GF-D8 (cell line): Measurements from ENCODE around the gene C3orf22.
"Not testable (repeated sequence)": the region's sequence is repeated elsewhere in the genome, so short reads cannot be mapped to it uniquely, and the experiment has no call there.

ENCODE experiments used
- DNase-seq: peaks from one replicate; lab custom pipeline; 2025; lab: John Stamatoyannopoulos, UW

C3orf22 gene, protein sequence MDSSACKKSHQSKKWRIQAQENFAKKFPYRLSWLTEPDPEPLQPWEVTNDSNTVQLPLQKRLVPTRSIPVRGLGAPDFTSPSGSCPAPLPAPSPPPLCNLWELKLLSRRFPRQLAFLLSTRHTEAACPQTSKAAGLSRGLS

DNA sequence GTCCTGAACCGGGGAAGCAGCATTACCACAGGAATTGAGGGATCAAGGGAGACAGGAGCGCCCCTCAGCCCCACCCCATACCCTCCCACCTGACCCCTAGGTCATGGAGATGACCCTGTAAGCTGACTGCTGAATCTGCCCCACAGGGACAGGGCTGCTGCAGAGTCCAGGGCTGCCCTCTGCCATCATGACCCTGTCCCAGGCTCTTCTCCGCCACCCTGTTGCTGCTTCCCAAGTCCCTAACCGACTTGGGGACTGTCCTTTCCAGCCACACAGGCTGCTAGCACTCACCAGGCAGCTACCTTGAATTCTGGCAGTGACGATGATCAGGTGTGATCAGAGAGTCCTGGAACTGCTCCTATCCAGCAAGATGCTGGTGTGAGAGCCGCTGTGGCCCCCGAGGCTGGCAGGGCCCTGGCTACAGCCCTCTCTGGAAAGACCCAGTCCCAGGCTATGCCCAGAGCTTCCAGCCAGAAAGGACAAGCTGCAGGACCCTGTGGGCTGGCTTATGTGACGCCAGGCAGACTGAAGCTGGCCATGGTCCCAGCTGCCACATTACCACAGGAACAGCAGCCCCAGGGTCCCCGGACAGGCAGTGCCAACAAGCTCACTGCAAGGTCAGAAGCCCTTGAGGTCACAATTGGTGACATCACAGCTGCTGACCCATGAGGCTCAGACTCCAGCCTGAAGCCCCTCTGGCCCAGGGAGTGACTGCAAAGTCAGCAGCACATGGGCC lies at the start of gene C3orf22:
C3orf22 (minus strand) TSS at position 597 of the 736 bp plus-strand sequence. CDS start 5,542 bp downstream, outside the sequence.
- no peak for DNase-seq

DNA sequence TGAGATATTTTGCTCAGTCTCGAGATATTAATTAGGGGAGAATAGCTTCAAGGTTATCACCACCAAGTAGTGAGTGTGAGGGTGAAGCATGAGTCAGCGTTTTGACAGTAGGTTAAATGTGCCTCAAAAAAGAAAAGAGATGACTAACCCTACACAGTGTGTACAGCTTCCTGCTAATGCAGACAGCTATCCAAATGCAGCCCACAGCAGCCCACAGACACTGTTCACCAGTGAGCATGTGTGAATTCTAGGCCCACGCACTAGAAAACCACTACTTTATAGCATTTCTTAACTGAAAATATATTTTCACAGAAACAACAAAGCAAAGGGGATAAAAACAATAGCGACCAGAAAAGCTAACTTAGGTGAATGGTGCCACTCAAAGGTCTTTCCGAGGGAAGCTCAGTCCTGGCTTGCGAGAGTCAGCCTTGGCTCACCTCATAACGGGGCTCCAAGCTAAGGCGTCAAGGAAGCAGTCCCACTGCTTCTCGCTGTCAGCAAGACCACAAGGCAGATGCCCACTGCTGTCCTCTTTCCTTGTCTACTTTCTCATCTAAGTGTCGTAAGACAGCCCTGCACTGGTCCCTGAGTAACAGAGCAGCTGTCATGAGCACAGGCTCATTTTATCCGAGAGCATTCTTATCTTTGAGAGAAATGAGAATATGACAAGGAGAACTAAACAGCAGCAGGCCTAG lies 48.6 kb upstream of the C3orf22 start:
- no peak for DNase-seq

DNA sequence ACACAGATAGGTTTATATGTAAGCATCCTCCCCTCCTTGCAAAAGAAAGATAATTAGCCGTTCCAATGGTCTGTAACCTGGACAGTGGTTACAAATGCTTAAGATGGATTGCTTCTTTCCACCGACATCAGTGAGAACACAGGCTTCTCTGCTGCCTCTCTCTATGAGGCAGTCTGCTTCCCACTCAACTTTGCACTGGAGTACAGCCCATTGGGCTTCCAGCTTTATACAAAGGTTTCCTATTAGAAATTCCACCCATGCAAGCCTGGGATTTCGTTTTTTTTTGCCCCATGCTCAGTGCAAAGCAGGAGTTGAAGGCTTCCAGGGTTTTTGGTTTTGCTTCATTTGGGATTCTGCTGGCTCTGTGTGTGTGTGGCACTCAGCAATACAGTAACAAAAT lies 47.3 kb upstream of the C3orf22 start:
- DNase-seq, result no peak

DNA sequence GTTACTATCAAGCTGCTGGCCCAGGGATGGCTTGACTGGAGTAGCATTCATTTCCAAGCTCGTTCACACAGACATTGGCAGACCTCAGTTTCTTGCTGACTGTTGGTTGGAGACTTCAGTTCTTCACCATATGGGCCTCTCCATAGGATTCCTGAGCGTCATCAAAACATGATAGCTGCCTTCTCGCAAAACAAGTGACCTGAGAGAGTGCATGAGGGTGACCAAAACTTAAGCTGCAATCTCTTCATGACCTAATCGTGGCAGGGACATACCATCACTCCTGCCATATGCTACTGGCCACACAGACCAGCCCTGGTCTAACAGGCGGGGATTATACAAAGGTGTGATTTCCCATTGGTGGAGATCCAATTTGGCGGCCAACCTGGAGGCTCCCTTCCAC lies 46.0 kb upstream of the C3orf22 start:
- no peak for DNase-seq

DNA sequence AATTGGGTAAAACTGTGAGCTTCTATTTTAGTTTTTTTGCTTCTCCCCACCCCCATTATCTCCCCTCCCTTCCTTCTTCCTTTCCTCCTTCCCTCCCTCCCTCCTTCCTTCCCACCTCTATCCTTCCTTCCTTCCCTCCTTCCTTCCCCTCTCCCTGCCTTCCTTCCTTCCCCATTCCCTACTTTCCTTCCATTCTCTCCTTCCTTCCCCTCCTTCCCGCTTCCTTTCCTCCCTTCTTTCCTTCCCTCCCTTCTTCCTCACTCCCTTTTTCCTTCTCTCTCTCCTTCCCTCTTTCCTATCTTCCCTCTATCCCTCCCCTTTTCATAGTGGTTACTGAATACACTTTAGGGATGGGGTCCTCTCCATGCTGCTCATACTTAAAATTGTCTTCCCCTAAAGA lies 40.4 kb upstream of the C3orf22 start:
- no peak for DNase-seq

DNA sequence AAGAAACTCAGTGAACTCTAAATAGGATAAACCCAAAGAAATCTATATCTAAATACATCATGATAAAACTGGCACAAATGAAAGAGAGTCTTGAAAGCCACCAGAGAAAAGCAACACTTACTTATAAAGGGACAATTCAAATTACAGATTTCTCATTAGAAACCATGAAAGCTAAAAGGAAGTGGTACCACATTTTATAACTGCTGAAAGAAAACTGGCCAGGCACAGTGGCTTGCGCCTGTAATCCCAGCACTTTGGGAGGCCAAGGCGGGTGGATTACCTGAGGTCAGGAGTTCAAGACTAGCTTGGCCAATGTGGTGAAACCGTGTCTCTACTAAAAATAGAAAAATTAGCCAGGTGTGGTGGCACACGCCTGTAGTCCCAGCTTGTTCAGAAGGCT lies 36.7 kb upstream of the C3orf22 start:
- not testable (repeated sequence) for DNase-seq

DNA sequence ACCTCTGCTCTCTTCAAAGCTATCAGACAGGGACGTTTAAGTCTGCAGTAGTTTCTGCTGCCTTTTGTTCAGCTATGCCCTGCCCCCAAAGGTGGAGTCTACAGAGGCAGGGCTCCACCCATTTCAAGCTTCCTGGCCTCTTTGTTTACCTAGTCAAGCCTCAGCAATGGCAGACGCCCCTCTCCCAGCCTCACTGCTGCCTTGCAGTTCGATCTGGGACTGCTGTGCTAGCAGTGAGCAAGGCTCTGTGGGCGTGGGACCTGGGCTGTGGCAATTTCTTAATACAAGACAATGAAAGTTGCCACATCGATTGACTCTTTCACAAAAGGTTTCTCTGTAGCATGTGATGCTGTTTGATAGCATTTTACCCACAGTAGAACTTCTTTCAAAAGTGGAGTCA lies 32.8 kb upstream of the C3orf22 start:
- DNase-seq, result not testable (repeated sequence)

DNA sequence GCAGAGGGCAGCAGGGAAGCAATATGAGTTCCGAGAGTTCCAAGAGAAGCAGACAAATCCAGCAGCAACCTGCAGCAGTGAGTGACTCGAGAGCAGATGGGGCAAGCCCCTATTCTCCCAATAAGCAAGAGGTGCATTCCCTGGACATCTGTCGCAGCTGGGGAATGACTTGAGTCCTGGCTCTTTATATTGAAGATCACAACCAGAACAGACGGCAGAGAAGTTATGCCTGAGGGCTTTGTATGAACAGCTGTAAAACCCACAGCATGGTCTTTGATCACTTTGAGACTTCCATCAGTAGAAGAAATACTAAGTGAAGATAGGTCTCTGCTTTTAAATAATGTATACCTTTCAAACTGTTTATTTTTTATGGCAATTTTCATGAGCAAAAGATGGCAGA lies 23.6 kb upstream of the C3orf22 start:
- no peak for DNase-seq

DNA sequence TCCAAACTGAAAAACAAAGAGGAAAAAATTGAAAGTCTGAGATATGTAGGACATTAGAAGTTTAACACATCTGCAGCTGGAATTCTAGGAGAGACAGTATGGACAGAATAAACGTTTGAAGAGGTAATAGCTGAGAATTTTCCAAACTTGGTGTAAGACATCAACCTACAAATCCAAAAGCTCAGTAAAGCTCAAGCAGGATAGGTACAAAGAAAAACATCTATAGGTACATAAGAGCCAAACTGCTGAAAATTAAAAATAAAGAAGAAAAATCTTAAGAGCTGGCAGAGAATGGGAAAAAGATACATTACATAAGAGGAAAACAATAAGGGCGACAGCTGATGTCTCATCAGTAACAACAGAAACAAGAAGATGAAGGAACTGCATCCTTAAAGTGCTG lies 22.8 kb upstream of the C3orf22 start:
- no peak for DNase-seq

DNA sequence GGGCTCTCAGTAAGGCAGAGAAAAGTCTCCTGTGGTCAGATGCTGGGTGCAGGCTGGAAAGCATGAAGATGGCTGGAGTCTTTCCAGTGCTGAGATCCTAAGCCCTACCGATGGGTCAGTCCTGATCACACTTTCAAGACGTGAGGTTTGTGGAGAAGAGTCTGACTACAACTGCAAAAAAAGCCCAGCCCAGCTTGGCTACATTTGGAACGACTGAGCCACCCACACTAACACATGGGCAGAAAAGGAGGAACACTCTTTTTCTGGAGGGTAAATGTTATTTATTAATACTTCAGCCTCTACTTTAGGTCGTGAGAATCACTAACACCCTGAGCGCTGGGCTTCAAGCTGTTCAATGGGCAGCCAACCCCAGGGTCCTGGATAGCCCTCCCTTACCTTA lies 22.0 kb upstream of the C3orf22 start:
- DNase-seq, result no peak

DNA sequence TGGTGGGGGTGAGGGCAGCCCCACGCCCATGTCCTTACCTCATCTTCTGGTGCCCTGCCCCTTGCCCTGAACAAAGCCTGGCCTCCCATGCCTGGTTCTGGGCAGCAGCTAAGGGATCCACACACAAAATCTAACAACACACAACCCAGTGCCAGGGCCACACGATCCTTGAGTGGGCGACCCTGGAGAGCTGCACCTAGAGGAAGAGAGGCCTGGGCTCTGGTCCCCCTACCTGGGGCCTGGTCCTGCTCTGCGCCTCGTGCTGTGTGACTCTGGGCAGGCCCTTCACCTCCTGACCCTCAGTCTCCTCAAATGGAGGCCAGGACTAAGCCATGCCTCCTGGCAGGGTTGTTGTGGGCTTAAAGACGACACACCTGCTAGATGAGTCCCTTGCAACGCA lies 20.0 kb upstream of the C3orf22 start:
- DNase-seq, result no peak

DNA sequence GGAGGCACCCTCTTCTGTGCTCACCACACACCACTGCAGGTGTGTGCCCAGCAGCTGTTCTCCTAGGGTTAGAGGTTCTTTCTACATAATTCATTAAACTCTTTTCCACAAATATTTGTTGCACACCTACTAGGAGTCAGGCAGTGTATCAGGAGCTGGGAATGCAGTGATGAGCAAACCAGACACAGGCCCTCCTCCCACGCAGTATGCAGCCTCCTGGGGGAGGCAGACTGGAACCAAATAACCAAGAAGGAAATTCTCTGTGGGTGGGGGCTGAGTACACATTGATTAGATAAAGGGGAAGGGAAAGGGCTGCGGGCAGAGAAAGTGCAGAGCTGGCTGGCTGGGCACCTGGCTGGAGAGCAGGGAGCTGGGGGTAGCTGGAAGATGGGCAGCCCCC lies 18.5 kb upstream of the C3orf22 start:
- DNase-seq, result no peak

DNA sequence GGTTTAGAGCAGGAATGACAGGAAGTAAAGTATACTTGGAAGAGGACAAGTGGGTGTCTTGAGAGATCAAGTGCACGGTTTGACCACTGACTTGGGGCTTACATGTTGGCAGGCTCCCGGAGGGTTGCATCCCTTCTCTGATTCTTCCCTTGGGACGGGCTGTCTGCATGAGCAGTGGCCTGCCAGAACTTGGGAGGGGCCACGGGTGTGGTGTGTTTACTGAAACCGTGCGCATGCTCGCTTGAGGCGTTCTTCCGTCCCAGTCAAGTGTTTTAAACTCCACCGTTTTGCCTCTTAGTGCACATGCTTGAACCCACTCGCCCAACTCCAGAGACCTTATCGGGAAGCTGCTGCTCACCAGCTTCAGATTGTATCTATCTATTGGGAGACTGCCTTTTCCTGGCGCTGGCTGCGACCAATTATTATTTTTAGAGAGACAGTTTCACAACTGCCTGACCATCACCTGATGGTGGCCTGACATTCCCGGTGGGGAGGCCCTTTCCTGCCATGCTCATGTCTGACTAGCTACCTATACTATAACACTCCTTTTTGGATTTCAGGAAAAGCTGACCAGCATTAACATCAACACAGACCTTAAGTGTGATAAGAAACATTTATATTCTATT lies 14.9 kb upstream of the C3orf22 start:
- no peak for DNase-seq

DNA sequence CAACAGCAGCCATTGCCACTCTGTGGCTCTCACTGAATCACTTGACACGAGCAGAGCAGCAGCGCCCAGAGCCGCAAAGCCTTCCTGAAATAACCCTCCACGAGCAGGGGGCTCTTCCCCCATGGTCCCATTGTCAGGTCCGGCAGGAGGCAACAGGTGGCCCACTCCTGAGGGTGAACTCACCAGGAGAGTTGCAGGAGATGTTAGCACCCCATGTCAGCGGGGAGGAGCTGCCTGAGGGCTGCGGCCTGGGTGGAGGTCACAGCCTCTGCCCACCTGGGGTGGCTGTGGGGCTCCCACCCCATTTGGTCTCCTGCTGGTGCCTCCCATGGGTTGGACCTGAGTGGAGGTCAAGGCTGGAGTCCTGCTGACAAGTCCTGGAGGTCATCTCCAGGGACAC lies 12.3 kb upstream of the C3orf22 start:
- no peak for DNase-seq

DNA sequence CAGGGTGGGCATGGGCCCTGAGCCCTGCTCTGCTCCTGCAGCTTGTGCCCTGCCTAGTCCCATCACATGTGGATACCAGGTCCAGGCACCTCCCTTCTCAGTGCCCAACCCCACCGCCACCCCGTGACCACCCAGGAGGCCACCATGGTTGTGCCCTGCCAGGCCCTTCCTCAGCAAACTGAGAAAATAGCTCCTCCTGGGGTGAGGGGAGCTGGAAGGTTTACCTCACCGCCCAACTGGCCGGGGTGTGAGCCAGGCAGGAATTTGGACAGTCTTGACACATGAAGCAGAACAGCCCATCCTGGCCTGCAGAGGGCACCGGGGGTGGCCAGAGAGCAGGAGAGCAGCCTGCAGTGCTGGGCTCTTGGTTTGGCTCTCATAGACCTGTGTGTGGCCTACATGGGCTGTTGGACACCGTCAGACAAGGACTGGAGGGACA lies 11.4 kb upstream of the C3orf22 start:
- no peak for DNase-seq

DNA sequence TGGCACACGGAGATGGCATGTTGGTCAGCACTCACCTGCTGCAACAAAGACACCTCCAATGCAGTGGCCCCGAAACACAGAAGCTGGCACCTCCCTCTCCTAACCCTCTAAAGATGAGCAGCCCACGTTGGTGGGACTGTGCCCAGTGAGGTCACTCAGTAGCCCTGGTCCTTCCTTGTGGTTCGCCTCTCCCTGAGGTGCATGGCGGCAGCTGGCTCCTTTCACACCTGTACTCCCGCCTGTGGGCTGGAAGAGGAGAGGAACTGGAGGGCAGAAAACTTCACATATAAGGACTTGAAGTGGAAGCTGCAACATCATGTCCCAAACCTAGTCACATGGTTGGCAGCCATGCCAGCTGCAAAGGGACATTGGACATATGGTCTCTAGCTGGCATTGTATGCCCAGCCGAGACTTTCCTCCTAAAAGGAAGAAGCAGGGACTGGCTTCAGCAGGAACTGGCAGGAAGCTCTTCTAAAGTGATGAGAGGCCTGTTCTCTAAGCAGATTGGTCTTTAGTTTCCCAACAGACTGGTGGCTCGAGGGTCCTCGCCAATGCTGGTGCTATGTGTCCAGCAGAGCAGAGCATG lies 10.8 kb upstream of the C3orf22 start:
- no peak for DNase-seq

DNA sequence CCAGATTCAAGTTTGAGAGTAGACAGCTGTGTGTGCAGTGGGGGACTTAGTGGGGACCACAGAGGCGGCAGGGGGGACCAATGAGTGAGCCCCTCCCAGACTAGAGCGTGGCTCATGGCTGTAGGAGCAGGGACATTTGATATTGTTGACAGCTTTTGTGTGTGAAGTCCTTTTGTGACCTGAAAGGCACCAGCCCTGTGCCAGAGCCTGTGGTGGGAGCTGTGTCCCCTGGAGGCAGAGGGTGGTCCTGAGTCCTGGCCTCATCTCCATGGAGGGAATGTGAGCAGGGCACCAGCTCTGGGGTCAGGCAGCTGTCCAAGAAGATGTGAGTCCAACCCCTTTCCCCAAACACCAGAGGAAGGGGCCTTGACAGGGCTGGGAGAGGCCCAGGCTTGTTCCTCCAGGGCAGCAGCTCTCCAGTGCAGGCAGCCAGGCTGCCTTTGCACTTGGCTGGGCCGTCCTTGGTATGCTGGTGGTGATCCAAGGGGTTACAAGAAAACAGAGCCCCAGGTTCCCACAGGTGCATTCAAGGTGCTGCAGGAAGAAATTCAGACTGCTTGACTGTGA lies 10.1 kb upstream of the C3orf22 start:
- no peak for DNase-seq

DNA sequence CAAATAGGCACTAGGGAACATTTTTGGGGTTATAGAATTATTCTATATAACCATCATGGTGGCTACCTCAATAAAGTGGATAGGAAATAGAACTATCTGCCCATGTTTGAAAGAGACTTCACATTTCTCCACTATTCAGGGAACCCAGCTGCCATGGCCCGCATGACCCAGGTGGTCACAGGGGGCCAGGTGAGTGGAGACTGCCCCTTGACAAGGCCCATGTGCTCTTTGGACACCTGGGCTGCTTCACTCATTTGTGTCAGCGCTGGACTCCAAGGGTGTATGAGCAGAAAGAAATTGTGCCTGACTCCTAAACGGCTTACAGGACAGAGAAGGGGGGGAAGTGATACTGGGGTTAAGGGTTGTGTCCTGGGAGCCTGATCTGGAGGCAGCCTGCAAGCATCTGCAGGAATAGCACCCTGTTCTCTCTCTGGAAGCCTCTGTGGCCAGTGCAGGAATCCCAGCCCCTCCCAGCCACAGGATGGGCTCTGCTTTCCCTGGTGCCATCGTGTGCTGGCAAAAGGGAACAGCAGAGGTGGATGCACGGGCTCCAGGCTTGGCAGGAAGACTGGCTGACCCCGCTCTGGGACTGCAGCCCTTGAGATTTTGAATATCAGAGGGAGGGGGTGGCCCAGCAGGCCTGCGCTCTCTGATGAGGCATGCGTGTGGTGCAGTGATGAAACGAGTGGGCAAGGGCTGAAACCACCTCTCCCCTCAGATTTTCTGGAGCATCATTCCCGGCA lies 9.1 kb upstream of the C3orf22 start:
- no peak for DNase-seq

DNA sequence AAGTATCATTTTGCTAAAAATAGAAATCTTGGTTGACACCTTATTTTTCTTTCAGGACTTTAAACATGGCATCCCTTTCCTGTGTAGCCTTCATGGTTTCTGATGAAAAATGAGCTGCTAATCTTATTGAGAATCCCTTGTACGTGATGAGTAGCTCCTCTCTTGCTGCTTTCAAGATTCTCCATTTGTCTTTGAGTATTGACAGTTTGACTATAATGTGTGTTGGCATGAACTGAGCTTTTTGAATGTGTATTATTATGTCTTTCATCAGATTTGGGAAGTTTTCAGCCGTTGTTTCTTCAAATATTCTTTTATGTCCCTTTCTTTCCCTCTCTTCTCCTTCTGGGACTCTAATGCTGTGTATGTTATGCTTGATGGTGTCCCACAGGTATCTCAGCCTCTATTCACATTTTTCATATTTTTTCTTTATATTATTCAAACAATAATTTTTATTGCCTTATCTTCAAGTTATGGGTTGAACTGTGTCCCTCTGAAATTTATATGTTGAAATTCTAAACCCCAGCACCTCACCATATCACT lies 4.1 kb upstream of the C3orf22 start:
- no peak for DNase-seq

DNA sequence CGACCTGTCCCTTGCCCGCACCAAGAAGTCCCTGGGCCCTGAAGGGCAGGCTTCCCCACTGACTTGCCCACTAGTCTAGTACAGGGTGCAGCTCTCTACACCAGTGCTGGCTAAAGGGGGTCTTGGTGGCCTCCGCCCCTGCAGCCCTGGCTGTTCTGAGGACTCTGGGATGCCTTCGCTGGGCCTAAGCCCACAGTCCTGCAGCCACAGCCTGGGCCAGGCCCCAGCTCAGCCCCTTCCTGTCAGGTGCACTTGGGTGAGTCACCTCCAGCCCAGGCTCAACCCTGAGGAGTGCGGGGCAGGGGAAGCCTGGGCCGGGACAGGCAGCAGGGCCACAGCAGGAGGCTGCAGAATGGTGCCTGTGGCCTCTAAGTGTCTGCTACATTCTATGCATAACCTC lies 971 bp downstream of the C3orf22 start:
- DNase-seq, result no peak

DNA sequence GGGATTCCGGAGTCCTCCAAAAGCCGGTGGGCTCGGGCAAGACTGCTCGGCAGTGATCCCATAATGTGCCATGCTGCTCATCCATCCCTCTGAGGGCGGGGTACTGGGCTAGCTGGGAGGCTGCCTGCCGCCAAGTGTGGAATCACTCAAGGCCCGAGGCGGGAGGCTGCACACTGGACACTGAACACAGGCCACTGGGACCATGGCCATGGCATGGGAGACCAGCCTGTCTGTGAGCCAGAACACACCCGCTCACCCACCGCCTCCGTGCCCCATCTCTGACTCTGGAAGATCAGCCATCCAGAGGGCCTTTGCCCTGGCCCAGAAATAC lies 1.4 kb downstream of the C3orf22 start:
- DNase-seq, result no peak
